ENCODE results near the gene FEN1.

FEN1 gene

DNA sequence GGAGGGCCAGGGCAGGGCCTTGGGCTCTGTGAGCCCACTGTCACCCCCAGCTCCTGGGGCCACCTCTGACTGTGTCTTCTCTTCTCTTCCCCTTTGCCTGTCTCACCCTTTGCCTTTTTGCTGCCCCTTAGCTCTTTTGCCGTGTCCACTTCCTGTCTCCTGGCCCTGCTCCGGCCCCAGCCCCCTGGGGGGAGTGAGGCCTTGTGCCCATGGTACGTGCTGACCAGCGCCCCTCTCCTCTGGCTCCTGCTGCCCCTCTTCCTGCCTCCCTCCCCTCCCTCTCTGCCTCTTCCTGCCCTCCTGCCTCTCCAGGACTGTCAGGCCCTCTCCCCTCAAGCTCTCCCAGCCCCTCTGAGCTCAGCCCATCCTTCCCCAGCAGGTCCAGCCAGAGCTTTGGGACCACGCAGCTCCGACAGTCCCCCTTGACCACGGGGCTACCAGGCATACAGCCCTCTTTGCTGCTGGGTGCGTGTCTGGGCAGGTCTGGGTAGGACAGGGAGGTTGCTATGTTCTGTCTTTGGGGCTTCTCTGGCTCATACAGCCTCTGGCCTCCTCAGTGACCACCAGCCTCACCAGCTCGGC lies 12.0 kb upstream of the FEN1 start:
- TF ChIP-seq RAD21 (IDR thresholded peaks at IDR 0.05; ENCODE audit: low read depth) (no peak), YY1 (IDR thresholded peaks at IDR 0.05; ENCODE audit: low read depth) (no peak), EGR1 (IDR thresholded peaks at IDR 0.05) (no peak), NFIC (IDR thresholded peaks at IDR 0.05) (no peak), FOXM1 (IDR thresholded peaks at IDR 0.05; ENCODE audit: borderline replicate concordance, low read depth) (no peak), EP300 (IDR thresholded peaks at IDR 0.05; ENCODE audit: borderline replicate concordance) (no peak), TEAD4 (IDR thresholded peaks at IDR 0.05) (no peak), CEBPB (IDR thresholded peaks at IDR 0.05) (no peak), TCF12 (IDR thresholded peaks at IDR 0.05; ENCODE audit: low read depth) (no peak), CREB1 (IDR thresholded peaks at IDR 0.05; ENCODE audit: low read depth) (no peak), TAF1 (IDR thresholded peaks at IDR 0.05; ENCODE audit: low read depth) (no peak), ZBTB7A (IDR thresholded peaks at IDR 0.05; ENCODE audit: low read depth) (no peak)
- TF ChIP-seq, protein P1, sequence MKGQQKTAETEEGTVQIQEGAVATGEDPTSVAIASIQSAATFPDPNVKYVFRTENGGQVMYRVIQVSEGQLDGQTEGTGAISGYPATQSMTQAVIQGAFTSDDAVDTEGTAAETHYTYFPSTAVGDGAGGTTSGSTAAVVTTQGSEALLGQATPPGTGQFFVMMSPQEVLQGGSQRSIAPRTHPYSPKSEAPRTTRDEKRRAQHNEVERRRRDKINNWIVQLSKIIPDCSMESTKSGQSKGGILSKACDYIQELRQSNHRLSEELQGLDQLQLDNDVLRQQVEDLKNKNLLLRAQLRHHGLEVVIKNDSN (IDR thresholded peaks at IDR 0.05) = no peak
- TF ChIP-seq, protein P2, sequence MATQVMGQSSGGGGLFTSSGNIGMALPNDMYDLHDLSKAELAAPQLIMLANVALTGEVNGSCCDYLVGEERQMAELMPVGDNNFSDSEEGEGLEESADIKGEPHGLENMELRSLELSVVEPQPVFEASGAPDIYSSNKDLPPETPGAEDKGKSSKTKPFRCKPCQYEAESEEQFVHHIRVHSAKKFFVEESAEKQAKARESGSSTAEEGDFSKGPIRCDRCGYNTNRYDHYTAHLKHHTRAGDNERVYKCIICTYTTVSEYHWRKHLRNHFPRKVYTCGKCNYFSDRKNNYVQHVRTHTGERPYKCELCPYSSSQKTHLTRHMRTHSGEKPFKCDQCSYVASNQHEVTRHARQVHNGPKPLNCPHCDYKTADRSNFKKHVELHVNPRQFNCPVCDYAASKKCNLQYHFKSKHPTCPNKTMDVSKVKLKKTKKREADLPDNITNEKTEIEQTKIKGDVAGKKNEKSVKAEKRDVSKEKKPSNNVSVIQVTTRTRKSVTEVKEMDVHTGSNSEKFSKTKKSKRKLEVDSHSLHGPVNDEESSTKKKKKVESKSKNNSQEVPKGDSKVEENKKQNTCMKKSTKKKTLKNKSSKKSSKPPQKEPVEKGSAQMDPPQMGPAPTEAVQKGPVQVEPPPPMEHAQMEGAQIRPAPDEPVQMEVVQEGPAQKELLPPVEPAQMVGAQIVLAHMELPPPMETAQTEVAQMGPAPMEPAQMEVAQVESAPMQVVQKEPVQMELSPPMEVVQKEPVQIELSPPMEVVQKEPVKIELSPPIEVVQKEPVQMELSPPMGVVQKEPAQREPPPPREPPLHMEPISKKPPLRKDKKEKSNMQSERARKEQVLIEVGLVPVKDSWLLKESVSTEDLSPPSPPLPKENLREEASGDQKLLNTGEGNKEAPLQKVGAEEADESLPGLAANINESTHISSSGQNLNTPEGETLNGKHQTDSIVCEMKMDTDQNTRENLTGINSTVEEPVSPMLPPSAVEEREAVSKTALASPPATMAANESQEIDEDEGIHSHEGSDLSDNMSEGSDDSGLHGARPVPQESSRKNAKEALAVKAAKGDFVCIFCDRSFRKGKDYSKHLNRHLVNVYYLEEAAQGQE (IDR thresholded peaks at IDR 0.05; ENCODE audit: low read depth) = no peak
- TF ChIP-seq, protein P3, sequence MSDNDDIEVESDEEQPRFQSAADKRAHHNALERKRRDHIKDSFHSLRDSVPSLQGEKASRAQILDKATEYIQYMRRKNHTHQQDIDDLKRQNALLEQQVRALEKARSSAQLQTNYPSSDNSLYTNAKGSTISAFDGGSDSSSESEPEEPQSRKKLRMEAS (IDR thresholded peaks at IDR 0.05) = no peak

DNA sequence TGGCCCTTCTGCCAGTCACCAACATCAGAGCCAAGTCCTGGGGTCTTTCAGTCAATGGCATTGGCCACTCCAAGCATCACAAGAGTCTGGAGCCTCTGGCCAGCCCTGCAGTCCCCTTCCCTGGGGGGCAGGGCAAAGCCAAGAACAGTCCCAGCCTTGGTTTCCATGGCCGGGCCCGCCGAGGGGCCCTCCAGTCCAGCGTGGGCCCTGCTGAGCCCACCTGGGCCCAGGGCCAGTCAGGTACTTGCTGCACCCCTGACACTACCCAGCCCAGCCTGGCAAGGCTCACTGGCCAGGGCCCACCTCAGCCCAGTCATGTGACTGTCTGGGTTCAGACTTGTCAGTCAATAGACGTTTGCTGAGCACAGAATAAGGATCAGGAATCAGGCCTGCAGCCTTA lies 11.1 kb upstream of the FEN1 start:
- TF ChIP-seq TCF12 (IDR thresholded peaks at IDR 0.05; ENCODE audit: low read depth) (no peak), TEAD4 (IDR thresholded peaks at IDR 0.05) (no peak), TAF1 (IDR thresholded peaks at IDR 0.05; ENCODE audit: low read depth) (no peak), EGR1 (IDR thresholded peaks at IDR 0.05) (no peak), FOXM1 (IDR thresholded peaks at IDR 0.05; ENCODE audit: borderline replicate concordance, low read depth) (no peak), RAD21 (IDR thresholded peaks at IDR 0.05; ENCODE audit: low read depth) (no peak), NFIC (IDR thresholded peaks at IDR 0.05) (no peak), CEBPB (IDR thresholded peaks at IDR 0.05) (no peak), YY1 (IDR thresholded peaks at IDR 0.05; ENCODE audit: low read depth) (no peak), CREB1 (IDR thresholded peaks at IDR 0.05; ENCODE audit: low read depth) (no peak), EP300 (IDR thresholded peaks at IDR 0.05; ENCODE audit: borderline replicate concordance) (no peak), ZBTB7A (IDR thresholded peaks at IDR 0.05; ENCODE audit: low read depth) (no peak)
- TF ChIP-seq, protein P2 (IDR thresholded peaks at IDR 0.05; ENCODE audit: low read depth) = no peak
- TF ChIP-seq, protein P3 (IDR thresholded peaks at IDR 0.05) = no peak
- TF ChIP-seq, protein P1 (IDR thresholded peaks at IDR 0.05) = no peak

DNA sequence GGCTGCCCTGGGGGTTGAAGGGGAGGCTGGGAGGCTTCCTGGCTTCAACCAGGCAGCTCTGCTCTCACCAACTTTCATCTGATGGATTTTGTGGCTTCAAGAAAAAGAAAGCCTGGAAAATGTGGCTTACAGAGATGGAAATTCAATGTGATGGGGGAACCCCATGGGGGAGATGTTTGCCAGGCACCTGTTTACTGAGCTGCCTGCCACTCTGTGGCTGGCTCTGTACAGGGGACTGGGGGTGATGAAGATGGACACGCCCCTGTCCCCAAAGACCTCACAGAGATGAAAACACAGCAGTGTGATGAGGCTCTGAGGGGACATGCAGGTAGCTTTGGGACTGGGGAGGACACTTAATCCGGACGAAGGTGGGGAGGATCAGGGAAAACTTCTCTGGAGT lies 10.4 kb upstream of the FEN1 start:
- TF ChIP-seq ZBTB7A (IDR thresholded peaks at IDR 0.05; ENCODE audit: low read depth) (no peak), NFIC (IDR thresholded peaks at IDR 0.05) (no peak), FOXM1 (IDR thresholded peaks at IDR 0.05; ENCODE audit: borderline replicate concordance, low read depth) (no peak), TEAD4 (IDR thresholded peaks at IDR 0.05) (no peak), CEBPB (IDR thresholded peaks at IDR 0.05) (no peak)
- TF ChIP-seq, protein P1 (IDR thresholded peaks at IDR 0.05) = no peak

DNA sequence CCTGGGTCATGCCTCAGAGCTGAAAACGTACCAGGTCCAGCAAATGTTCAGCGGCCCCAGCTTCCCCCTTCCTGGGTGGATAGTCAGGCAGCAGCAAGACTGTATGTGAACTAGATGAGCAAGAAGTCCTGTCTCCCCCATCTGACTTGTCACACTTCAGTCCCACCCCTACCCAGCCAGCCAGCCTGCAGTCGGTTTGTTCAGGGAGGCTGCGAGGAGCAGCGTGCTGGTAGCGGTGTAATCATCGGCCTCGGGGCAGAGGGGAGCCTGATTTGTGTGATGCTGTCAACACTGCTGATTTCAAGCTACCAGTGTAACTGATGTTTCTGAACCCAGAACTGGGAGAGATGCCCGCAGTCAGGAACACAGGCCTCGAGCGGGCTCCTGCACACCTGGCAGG lies 9.9 kb upstream of the FEN1 start:
- TF ChIP-seq, protein P3 (IDR thresholded peaks at IDR 0.05) = no peak
- TF ChIP-seq TCF12 (IDR thresholded peaks at IDR 0.05; ENCODE audit: low read depth) = no peak
- no peak for TF ChIP-seq CEBPB (IDR thresholded peaks at IDR 0.05)
- TF ChIP-seq, protein P1 (IDR thresholded peaks at IDR 0.05) = no peak
- no peak for TF ChIP-seq FOXM1 (IDR thresholded peaks at IDR 0.05; ENCODE audit: borderline replicate concordance, low read depth)
- TF ChIP-seq YY1 (IDR thresholded peaks at IDR 0.05; ENCODE audit: low read depth) = no peak
- no peak for TF ChIP-seq RAD21 (IDR thresholded peaks at IDR 0.05; ENCODE audit: low read depth)
- TF ChIP-seq TEAD4 (IDR thresholded peaks at IDR 0.05) = no peak
- TF ChIP-seq TAF1 (IDR thresholded peaks at IDR 0.05; ENCODE audit: low read depth) = no peak
- TF ChIP-seq EGR1 (IDR thresholded peaks at IDR 0.05) = no peak
- TF ChIP-seq EP300 (IDR thresholded peaks at IDR 0.05; ENCODE audit: borderline replicate concordance) = no peak
- TF ChIP-seq CREB1 (IDR thresholded peaks at IDR 0.05; ENCODE audit: low read depth) = no peak
- TF ChIP-seq, protein P2 (IDR thresholded peaks at IDR 0.05; ENCODE audit: low read depth) = no peak
- no peak for TF ChIP-seq NFIC (IDR thresholded peaks at IDR 0.05)
- no peak for TF ChIP-seq ZBTB7A (IDR thresholded peaks at IDR 0.05; ENCODE audit: low read depth)
